SK-N-MC (cell line): Measurements from ENCODE around the gene RAB7A.

Source experiments
- DNase-seq: peaks from one replicate; pipeline ENCODE4 v3.0.0-alpha.2; 2011; ENCODE audit warnings: low read depth, low spot score
- H3K27ac ChIP-seq: fragments of 200-600 bp; sonication (generic); 2 replicates; pipeline ENCODE4 v1.5.1; 2016; ENCODE audit warnings: mixed run types
- H3K36me3 ChIP-seq: fragments of 200-600 bp; sonication (generic); 2 replicates; pipeline ENCODE4 v1.6.1; 2017; ENCODE audit warnings: antibody characterized with exemption, low read length, mixed read lengths; ENCODE audit not compliant: insufficient read depth
- H3K4me3 ChIP-seq: fragments of 200-600 bp; sonication (generic); 2 replicates; pipeline ENCODE4 v1.5.1; 2016
- H3K9ac ChIP-seq: fragments of 200-600 bp; sonication (generic); 2 replicates; pipeline ENCODE4 v1.8.0; 2017; ENCODE audit warnings: mixed run types, mixed read lengths; ENCODE audit not compliant: insufficient read length
- H3K9me3 ChIP-seq: fragments of 200-600 bp; sonication (generic); 2 replicates; pipeline ENCODE4 v1.6.1; 2017; ENCODE audit warnings: low read depth, mild to moderate bottlenecking, antibody characterized with exemption, low read length, moderate library complexity, mixed read lengths
- EZH2 ChIP-seq: fragments of 200-600 bp; sonication (generic); IDR thresholded peaks from one replicate; pipeline ENCODE4 v1.6.1; 2017; ENCODE audit warnings: antibody characterized with exemption
- FOXP2 ChIP-seq: optimal IDR thresholded peaks from 2 replicates; pipeline ENCODE3; 2011; ENCODE audit warnings: mild to moderate bottlenecking, moderate library complexity; ENCODE audit not compliant: insufficient read depth; ENCODE audit errors: extremely low read length, control extremely low read depth
- POLR2AphosphoS5 ChIP-seq: IDR thresholded peaks from 2 replicates; pipeline ENCODE4 v1.6.1; 2012; ENCODE audit warnings: mild to moderate bottlenecking, low read depth, low read length, borderline replicate concordance

RAB7A gene

DNA sequence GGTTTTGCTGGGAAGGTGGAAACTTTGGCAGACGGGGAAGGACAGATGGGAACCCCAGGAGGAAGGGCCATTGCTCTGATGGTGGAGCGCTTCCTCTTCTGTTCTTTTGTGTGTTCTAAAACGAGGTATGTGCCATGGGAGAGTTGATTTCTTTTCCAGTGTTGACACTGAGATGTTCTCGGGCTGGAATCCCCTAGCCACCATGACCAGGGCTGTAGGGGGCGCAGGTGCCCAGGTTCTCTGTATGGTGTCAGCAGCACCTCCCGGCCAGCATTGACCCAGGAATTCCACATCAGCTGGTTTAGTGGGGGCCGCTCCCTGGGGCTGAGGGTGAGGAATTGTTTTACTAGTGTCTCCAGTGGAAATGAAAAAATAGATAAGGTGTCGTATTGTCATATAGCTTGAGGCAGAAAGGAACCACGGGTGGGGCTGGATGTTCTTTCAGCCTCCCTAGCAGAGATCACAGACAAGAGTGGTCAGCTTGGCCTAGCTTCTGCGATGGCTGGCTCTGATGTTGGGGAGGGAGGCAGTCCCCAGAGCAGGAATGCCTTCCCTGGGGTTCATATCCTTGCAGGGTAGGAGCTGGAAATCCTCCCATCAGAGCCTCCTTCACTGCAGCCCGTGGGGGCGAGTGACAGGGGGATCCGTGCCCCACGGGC, 119.3 kb downstream of the RAB7A start:
- Histone ChIP-seq H3K9ac (no peak overlapping the region), H3K27ac (no peak overlapping the region), H3K4me3 (peak overlapping the region; percentile 44), H3K36me3 (no peaks in the 10 kb centered on the region), H3K9me3 (no peaks in the 10 kb centered on the region)
- TF ChIP-seq FOXP2 (no peak), POLR2AphosphoS5 (no peak)
- no peak for DNase-seq

DNA sequence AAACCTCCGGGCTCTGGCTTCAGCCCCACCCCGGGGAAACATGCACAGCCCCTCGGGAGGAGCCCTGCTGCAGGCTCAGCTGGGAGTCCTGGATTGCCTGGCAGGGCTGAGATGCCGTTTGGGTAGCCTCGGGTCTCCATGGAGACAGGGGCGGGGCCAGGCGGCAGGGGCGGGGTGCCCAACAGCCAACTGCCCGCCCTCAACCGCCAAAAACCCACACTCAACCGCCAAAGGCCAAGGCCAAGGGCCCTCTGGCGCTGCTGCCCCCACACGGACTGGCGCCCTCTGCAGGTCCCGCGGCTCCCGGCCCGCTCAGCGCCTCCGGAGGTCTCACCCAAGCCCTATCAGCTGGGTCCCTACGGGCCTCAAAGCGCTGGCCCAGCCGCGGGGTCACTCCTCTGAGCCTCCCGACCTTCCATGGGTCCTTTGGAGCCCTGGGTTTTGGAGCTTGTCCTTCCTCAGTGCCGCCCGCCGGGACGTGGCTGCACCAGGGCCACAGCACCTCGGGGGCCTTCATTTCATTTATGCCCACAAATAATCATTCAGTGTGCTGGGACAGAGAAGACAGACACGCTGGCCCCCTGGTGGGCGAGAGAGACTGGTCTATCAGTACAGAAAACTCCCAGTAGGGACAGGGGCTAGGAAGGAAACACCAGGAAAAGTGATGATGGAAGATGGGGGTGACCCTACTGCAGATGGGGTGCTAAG, 119.9 kb downstream of the RAB7A start:
- no peak for DNase-seq
- no peak for TF ChIP-seq POLR2AphosphoS5
- no peak for TF ChIP-seq EZH2
- TF ChIP-seq FOXP2: no peak
- Histone ChIP-seq H3K36me3 (no peaks in the 10 kb centered on the region), H3K9me3 (no peaks in the 10 kb centered on the region), H3K27ac (no peak overlapping the region), H3K4me3 (peak overlapping the region; percentile 44), H3K9ac (no peak overlapping the region)

DNA sequence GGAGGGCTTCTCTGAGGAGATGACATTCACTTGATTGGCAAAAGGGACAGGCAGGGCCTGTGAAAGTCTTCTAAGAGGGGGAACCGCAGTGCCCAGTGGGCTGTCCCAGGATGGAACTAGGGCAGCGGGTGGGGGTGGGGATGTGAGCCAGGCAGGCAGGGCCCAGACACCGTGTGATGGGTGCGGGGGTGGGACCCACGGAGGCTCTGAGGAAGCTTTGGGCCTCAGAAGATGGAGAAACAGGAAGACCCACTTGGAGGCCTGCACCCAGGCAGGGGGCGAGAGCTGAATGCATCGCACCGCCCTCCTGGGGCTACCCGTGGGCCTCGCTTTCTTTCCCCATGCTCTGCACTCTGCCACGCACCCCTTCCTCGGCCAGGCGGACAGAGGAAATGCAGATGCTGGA, 120.5 kb downstream of the RAB7A start:
- H3K27ac ChIP-seq: no peak overlapping the region
- no peaks in the 10 kb centered on the region for H3K9me3 ChIP-seq
- no peak for DNase-seq
- H3K4me3 ChIP-seq: no peak overlapping the region
- H3K36me3 ChIP-seq: no peaks in the 10 kb centered on the region
- TF ChIP-seq FOXP2 (no peak), EZH2 (no peak), POLR2AphosphoS5 (no peak)
- H3K9ac ChIP-seq: no peak overlapping the region

DNA sequence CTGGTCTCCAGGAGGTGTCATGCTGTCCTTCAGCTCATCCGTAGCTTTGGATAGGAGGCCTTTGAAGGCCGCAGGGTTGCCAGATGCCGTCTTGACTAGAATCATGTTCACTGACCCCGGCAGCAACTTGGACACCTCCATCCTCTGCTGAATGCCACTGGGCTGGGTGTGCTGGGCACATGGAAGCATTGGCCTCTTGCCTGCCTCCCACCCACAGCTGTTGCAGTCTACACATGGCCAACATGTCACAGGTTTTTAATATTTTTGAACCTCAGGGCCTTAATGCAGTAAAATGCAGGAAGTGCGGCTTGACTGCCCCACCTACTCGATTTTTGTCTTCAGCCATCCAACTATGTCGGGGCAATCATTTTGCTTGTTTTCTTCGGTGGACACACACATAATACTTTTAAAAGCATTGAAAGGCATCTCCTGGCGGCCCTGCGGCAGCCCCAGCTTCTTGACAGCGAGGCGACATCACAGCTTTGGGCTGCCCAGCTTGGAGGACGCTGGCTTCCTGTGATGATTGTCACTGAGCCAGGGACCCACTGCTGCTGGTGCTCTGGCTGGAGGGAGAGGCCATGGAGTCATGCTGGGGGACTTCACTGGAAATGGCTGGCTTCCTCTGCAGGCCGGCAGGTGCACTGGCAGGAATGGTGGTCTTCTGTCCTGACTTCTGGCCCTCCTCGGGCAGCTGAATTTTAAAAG, 121.8 kb downstream of the RAB7A start:
- Histone ChIP-seq H3K27ac (no peak overlapping the region), H3K4me3 (no peak overlapping the region), H3K9ac (no peak overlapping the region), H3K9me3 (no peaks in the 10 kb centered on the region), H3K36me3 (no peaks in the 10 kb centered on the region)
- TF ChIP-seq POLR2AphosphoS5 (no peak), FOXP2 (no peak), EZH2 (no peak)
- DNase-seq: no peak

DNA sequence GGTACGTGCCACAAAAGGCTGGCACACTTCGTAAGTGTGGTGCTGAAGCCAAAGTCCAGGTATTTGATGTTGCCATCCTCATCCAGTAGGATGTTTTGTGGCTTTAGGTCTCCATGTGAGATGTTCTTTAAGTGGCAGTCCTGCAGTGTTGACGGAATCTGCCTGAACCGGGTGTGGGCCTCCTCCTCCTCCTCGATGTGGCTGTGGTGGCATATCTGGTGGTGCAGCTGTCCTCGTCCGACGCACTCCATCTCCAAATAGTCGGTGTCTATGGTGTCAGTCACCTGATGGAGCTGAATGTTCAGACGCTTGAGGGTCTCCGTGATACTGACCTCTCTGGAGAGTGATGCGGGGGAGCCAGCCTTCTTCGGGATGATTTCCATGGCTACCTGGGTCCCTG, 123.0 kb downstream of the RAB7A start:
- no peaks in the 10 kb centered on the region for H3K36me3 ChIP-seq

DNA sequence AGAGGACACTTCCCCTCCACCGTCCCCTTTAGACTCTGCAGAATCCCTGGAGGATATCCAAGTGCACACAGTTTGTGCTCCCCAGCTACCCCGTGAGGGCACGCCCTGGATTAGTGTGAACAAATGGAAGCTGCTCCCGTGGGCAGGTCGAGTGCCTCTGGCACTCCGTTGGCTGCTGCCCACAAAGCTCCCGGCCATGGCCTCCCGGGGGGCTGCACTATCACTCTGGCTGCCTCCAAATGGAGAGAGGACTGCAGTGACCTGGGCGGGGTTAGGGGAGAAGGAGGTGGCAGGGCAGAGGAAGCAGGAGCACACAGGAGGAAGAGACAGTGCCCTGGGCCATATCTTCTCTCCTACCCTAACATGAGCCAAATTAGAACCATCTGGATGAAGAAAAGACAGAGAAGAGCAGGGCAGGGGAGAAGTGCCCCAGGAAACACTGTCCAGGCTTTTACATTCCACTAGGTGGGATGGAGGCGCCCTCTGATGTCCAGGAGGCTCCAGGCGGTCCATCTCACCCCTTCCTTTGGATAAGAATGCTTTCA, 124.0 kb downstream of the RAB7A start:
- Histone ChIP-seq H3K9me3 (peaks cover 6% of the 10 kb centered on the region; the same call in 1 of the 2 replicates), H3K36me3 (no peaks in the 10 kb centered on the region), H3K4me3 (no peak overlapping the region), H3K9ac (no peak overlapping the region), H3K27ac (no peak overlapping the region)
- DNase-seq: no peak
- TF ChIP-seq POLR2AphosphoS5 (no peak), FOXP2 (no peak), EZH2 (no peak)

More for the DNA sequence above, 123.0 kb downstream of the RAB7A start:
- TF ChIP-seq POLR2AphosphoS5: no peak
- TF ChIP-seq FOXP2: no peak
- no peak for TF ChIP-seq EZH2
- H3K27ac ChIP-seq: no peak overlapping the region
- H3K9me3 ChIP-seq: peaks cover 1% of the 10 kb centered on the region; the same call in 1 of the 2 replicates
- H3K4me3 ChIP-seq: no peak overlapping the region
- no peak for DNase-seq
- H3K9ac ChIP-seq: no peak overlapping the region

DNA sequence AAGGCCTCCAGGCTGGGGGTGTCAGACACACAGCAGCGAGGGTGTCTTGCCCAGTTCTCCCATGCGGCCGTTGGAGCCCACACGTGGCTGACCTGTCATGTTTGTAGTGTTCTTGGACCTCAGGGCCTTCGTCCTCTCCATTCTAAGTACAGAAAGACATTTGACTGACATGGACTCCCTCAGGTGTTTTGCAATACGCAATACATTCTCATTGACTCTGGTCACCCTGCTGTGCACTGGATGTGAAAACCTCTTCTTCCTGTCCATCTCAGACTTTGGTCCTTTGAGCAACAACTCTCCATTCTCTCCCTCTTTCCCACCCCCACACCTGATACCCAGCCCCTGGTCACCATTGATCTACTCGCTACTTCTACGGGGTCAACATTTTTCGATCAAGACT, 124.6 kb downstream of the RAB7A start:
- TF ChIP-seq FOXP2: no peak
- no peak for TF ChIP-seq EZH2
- TF ChIP-seq POLR2AphosphoS5: no peak
- Histone ChIP-seq H3K4me3 (no peak overlapping the region), H3K27ac (no peak overlapping the region), H3K9me3 (peaks cover 6% of the 10 kb centered on the region; the same call in 1 of the 2 replicates), H3K36me3 (no peaks in the 10 kb centered on the region), H3K9ac (no peak overlapping the region)
- no peak for DNase-seq

DNA sequence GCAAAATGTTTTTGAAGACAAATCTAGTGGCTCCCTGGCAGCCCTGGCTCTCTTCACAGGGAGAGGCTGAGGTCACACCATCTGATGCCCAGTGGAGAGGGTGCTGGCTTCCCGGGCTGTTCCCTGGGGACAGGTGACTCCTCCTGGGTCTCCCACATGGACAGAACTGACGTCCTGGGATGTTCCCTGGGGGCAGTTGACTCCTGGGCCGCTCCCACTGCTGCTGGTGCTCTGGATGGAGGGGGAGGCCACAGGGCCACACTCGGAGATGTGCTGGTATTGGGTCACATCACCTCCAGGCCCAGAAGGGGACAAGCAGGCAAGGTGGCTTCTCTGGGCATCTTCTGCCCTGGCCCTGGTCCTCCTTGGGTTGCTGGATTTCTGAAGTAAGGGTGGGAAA, 125.6 kb downstream of the RAB7A start:
- Histone ChIP-seq H3K36me3 (no peaks in the 10 kb centered on the region), H3K4me3 (no peak overlapping the region), H3K27ac (no peak overlapping the region), H3K9me3 (peaks cover 6% of the 10 kb centered on the region; the same call in 1 of the 2 replicates), H3K9ac (no peak overlapping the region)
- DNase-seq: no peak
- no peak for TF ChIP-seq FOXP2
- TF ChIP-seq POLR2AphosphoS5: no peak
- TF ChIP-seq EZH2: no peak
